NOMO-1 (cell line): ENCODE measurements around the gene MRM3.
"Not testable (repeated sequence)": the region's sequence is repeated elsewhere in the genome, so short reads cannot be mapped to it uniquely, and the experiment has no call there.

ENCODE experiments used
- DNase-seq, 2 experiments: peaks; one replicate each; lab custom pipeline; 2025; ENCODE audit not compliant: unreplicated experiment in 2 of 2; lab: John Stamatoyannopoulos, UW

MRM3 gene

DNA sequence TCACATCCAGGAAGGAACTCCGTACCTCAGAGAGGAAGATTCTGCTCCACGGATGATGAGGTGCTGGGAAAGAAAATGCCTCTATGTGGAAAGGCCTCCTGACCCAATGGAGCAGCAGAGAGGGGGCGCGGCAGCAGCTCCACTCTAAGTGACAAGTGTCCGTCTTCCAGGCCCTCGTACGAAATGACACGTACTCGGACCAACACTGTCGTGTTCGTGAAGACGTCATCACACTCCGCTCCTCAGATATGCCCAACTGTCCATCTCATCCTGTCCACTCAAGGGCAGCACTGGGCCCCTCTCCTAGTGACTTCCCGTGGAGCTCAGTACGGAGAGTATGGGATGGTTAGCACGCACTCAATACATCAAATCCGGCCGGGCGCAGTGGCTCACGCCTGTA lies 32.2 kb downstream of the MRM3 start:
- no peak for DNase-seq

DNA sequence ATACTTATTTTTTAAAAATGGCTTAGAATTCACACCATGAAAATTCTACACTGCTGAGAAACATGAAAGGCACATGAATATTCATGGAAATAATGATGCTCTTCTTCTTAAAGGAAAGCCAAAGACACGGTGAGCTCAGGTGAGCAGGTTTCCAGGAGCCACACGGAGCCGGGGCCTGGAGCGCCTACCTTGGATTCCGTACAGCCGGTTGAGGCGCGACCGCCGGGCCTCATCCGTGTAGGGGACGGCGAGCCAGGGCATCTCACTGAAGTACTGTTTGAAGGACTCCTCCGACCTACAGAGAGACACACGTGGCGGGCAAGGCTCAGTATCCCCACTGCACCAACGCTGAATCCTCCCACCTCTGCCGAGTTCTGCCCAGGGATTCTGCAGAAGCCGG lies 37.1 kb downstream of the MRM3 start:
- DNase-seq = no peak

DNA sequence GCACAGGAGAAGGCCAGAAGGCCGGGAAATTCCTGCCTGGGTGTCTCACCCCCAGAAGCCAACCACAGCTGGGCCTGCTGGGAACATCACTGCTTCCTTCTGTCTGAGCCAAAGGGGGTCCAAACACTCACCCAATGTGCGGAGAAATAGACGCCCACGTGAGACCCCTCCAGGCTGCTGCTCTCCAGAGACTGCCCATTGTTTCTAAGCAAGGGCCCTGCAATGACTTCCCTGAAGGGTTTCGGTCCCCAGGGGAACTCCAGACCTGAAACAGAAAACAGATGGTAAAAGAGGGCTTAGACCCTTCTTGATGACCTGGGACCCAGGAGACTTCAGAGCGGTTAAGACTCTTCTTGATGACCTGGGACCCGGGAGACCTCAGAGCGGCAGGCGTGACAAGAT lies 41.3 kb downstream of the MRM3 start:
- DNase-seq = no peak

DNA sequence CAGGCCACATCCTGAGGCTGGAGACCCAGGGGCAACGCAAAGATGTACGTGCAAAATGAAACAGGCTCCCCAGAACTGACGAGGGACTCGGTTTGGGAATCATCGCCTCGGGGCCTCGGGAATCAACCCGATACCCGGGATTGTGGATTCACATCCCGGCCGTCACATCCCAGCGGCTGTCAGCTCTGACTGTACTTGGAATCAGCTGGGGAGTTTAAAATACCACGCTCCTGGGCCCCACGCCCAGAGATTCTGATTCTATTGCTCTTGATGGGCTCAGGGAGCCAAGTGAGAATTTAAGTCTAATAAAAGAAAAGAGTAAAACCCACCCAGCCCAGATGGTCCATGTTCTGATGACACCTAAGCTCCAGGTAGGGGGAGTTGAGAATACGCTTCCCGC lies 42.2 kb downstream of the MRM3 start:
- DNase-seq = no peak

DNA sequence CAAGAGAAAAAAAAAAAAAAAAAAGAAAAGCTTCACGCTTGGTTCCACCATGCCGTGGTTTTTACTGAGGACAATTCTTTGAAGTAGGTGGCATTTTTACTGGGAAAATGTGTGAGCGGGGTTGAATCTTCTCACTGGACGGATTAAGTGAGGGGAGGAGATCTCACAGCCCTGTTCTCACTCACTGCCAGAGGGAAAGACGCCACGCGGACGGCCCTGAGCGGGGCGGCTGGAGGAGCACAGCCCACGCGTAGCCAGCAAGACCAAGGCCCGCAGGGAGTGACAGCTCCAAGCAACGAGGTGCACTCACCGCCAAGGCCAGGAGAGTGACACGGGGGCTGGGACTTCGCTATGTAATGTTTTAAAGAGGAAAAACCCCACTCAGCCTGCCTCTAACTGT lies 43.1 kb downstream of the MRM3 start:
- no peak for DNase-seq

DNA sequence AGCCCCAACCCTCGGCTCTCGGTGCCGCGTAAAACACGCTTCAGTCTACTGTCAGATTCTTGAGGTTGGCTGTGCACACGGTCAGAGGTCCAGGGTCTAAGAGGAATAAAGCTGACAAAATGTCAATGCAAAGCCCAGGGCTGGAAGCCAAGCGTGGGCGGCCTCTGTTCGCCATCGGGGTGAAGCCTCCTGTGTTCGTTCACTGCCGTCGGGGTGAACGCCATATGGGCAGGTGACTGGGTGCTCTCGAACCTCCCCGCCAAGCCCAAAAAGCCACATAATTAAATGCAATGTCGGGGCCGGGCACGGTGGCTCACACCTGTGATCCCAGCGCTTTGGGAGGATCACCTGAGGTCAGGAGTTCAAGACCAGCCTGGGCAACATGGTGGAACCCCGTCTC lies 44.6 kb downstream of the MRM3 start:
- DNase-seq = no peak

DNA sequence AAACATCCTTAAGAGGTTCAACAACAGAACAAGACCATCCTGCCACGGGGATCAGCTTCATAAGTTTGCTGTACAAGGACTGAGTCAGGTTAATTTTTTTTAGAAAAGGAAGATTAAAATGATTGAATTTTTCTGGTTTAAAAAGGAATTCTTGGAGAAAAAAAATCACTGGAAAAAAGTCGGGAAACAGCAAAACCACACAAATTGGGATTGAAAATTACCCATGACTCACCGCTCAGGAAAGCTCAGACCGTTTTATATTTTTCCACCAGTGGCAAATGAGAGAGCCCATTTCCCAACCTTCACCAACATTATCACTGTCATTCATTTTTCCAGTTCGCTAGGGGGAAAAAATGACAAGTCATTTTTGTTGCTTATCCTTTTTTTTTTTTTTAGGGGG lies 46.6 kb downstream of the MRM3 start:
- DNase-seq = no peak

DNA sequence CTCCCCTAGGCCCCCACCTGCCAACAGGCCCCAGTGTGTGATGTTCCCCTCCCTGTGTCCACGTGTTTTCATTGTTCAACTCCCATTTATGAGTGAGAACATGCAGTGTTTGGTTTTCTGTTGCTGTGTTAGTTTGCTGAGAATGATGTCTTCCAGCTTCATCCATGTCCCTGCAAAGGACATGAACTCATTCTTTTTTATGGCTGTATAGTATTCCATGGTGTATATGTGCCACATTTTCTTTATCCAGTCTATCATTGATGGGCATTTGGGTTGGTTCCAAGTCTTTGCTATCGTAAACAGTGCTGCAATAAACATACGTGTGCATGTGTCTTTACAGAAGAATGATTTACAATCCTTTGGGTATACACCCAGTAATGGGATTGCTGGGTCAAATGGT lies 47.5 kb downstream of the MRM3 start:
- not testable (repeated sequence) for DNase-seq

DNA sequence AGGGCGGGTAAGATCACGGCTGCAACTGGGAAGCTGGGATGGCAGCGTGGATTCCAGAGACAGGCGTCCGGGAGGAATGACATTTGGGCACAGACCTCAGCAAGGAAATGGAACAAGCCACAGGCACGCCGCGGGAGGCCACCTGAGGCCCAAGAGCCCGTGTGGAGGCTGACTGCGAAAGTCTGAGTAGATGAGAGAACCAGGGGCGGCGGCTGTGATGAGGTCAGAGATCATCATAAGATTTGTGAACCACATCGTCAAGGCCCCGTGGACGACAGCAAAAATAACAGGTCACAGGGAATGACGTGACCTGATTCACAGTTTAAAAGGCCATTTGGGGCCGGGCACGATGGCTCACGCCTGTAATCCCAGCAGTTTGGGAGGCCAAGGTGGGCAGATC lies 48.2 kb downstream of the MRM3 start:
- no peak for DNase-seq

DNA sequence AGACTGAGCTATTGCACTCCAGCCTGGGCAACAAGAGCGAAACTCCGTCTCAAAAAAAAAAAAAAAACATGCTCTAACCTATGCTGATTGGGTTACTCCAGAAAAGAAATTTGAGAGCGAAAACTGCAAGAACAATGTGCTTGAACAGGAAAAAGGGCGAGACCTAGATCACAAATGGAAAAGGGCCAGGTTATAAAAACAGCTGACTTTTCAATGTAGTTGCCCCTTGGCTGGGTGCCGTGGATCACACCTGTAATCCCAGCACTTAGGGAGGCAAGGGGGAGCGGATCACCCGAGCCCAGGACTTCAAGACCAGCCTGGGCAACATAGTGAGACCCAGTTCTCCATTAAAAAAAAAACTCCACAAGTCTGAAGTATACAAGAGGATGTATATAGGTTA lies 48.8 kb downstream of the MRM3 start:
- no peak for DNase-seq

DNA sequence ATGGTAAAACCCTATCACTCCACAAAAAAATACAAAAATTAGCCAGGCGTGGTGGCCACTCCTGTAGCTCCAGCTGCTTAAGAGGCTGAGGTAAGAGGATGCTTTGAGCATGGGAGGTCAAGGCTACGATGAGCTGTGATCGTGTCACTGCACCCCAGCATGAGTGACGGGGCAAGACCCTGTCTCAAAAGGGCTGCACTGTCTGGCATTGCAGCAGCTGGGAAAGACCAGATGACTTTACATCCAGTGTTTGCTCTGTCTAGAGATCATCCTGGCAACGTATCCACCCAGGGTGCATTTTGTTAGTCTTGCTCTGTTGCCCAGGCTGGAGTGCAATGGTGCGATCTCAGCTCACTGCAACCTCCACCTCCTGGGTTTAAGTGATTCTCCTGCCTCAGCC lies 52.0 kb downstream of the MRM3 start:
- no peak for DNase-seq

DNA sequence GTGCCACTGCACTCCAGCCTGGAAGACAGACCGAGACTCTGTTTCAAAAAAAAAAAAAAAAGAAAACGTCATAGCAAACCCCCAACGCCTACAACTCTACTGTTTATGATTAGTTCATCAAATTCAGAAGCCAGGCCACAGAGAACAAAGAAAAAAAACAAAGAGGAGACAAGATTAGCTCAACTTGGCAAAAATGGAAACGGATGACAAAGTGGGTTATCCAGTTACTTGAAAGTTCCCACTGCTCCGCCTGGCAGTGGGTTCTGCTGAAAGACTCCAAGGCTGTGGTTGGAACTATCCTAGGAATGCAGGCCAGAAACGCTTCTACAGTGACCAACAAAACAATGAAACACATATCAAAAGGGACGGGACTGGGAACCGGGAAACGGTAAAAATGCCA lies 53.1 kb downstream of the MRM3 start:
- DNase-seq = no peak

DNA sequence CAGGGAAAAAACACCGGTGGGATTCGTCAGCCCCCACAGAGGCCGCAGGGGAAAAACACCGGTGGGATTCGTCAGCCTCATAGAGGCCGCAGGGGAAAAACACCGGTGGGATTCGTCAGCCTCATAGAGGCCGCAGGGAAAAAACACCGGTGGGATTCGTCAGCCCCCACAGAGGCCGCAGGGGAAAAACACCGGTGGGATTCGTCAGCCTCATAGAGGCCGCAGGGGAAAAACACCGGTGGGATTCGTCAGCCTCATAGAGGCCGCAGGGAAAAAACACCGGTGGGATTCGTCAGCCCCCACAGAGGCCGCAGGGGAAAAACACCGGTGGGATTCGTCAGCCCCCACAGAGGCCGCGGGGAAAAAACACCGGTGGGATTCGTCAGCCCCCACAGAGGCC lies 53.6 kb downstream of the MRM3 start:
- DNase-seq = not testable (repeated sequence)

DNA sequence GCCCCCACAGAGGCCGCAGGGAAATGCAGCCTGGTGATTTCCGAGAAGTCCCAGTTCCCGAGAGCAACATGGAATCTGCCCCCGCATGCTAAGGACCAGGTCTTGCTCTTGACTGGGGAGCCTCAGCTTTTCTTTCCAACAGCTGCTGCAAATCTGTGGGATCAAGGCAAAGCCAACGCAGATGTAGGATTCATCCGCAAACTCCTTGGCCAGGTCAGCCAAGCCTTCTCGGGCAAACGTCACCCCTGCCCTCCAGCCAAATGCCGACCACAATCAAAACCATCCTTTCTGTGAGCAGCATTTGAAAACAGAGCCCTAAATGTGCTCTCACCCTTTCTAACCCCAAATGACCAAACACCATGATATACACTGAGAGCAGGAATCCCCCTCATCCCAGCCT lies 54.0 kb downstream of the MRM3 start:
- DNase-seq = no peak

DNA sequence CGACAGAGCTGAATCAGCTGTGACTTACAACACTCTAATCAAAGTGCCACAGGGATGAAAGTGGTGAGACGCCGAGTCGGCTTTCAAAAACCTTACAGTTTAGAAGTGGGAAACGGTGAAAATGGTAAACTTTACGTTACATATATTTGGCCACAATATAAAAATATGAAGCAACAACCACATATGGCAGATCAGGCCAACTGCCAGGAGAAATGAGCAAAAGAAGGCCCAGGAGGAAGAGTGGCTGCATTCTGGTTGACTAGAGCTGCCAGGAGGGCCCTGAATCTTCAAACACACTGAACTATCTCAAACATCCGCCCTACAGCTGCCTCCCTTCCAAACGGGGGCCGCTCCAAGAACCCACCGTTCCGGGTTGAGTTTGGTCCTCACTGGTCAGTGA lies 56.3 kb downstream of the MRM3 start:
- no peak for DNase-seq

DNA sequence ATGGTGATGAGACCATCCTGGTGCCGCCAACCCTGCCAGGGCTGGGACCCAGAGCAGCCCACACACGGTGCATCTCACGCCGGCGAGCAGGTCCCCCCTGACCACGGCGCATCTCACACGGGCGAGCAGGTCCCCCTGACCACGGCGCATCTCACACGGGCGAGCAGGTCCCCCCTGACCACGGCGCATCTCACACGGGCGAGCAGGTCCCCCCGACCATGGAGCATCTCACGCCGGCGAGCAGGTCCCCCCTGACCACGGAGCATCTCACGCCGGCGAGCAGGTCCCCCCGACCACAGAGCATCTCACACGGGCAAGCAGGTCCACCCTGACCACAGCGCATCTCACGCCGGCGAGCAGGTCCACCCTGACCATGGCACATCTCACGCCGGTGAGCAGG lies 59.2 kb downstream of the MRM3 start:
- DNase-seq = no peak
